IMR-90 (cell line): ENCODE results near the gene CKS1B. TPM values are rescaled to one million over a fixed set of nuclear protein-coding genes. Genes with fewer than 3 reads are reported as not detected.
A peak's percentile ranks its signal among the peaks of the same experiment; 100 is the strongest.

ENCODE experiments used
- ATAC-seq: fragments of 200-7000 bp; cut with Tn5 transposase; 2 replicates; pipeline ENCODE4 v1.9.1; 2020; ENCODE audit warnings: low read depth, mild to moderate bottlenecking, moderate library complexity
- BruUV-seq: library from RNA; stranded (reverse); fragments of 400-500 nt; replicated peaks from 2 replicates; lab custom pipeline; 2021; lab: Mats Ljungman, UMichigan
- CTCF ChIA-PET: fragments of 300-600 bp; formaldehyde crosslinking; extraction: SDS; loops from one replicate; lab custom pipeline; 2021; ENCODE audit warnings: antibody characterized with exemption; lab: Yijun Ruan, JAX
- POLR2A ChIA-PET: fragments of 300-600 bp; sonication (Branson Sonifier 250); formaldehyde crosslinking; loops from one replicate; lab custom pipeline; 2022; ENCODE audit warnings: antibody characterized with exemption; ENCODE audit not compliant: unreplicated experiment; lab: Charles Lee
- DNase-seq: peaks from one replicate; pipeline ENCODE4 v3.0.0; 2013
- H2AFZ ChIP-seq: replicated peaks from 2 replicates; pipeline ENCODE3; 2013; ENCODE audit warnings: low read length, mild to moderate bottlenecking; ENCODE audit not compliant: poor library complexity
- H2AK5ac ChIP-seq: 2 replicates; pipeline ENCODE4 v1.6.1; 2013; ENCODE audit warnings: low read depth, low read length, inconsistent platforms
- H2AK9ac ChIP-seq: replicated peaks from 2 replicates; pipeline ENCODE3; 2013; ENCODE audit warnings: mild to moderate bottlenecking, low read depth, low read length, moderate library complexity; ENCODE audit not compliant: poor library complexity
- H2BK120ac ChIP-seq: 2 replicates; pipeline ENCODE4 v1.6.1; 2013; ENCODE audit warnings: low read depth, low read length, inconsistent platforms
- H2BK15ac ChIP-seq: 3 replicates; pipeline ENCODE4 v1.6.1; 2013; ENCODE audit warnings: low read depth, low read length, inconsistent platforms
- H2BK20ac ChIP-seq: 2 replicates; pipeline ENCODE4 v1.6.1; 2013; ENCODE audit warnings: low read depth, mild to moderate bottlenecking, inconsistent platforms, low read length, moderate library complexity
- H2BK5ac ChIP-seq: 2 replicates; pipeline ENCODE4 v1.6.1; 2013; ENCODE audit warnings: mild to moderate bottlenecking, low read depth, low read length, inconsistent platforms; ENCODE audit not compliant: poor library complexity, severe bottlenecking
- H3K14ac ChIP-seq: replicated peaks from 2 replicates; pipeline ENCODE4 v1.6.1; 2013; ENCODE audit warnings: low read depth, low read length, inconsistent platforms
- H3K18ac ChIP-seq: 2 replicates; pipeline ENCODE4 v1.6.1; 2013; ENCODE audit warnings: low read depth, low read length, control low read depth
- H3K23ac ChIP-seq: 2 replicates; pipeline ENCODE4 v1.6.1; 2013; ENCODE audit warnings: low read depth, low read length, inconsistent platforms
- H3K27ac ChIP-seq: 2 replicates; pipeline ENCODE4 v1.5.1; 2013; ENCODE audit warnings: mild to moderate bottlenecking, control low read depth, low read length; ENCODE audit not compliant: insufficient read depth
- H3K27me3 ChIP-seq: 2 replicates; pipeline ENCODE4 v1.6.1; 2013; ENCODE audit warnings: low read length; ENCODE audit not compliant: control insufficient read depth, insufficient read depth
- H3K36me3 ChIP-seq: 2 replicates; pipeline ENCODE4 v1.6.1; 2013; ENCODE audit warnings: low read length, mixed read lengths; ENCODE audit not compliant: control insufficient read depth, insufficient read depth
- H3K4ac ChIP-seq: 2 replicates; pipeline ENCODE4 v1.6.1; 2013; ENCODE audit warnings: low read depth, low read length, inconsistent platforms
- H3K4me1 ChIP-seq: 2 replicates; pipeline ENCODE4 v1.6.1; 2013; ENCODE audit warnings: low read length, mixed read lengths; ENCODE audit not compliant: control insufficient read depth, insufficient read depth
- H3K4me2 ChIP-seq: 2 replicates; pipeline ENCODE4 v1.6.1; 2013; ENCODE audit warnings: low read depth, mild to moderate bottlenecking, control low read depth, low read length, moderate library complexity
- H3K4me3 ChIP-seq: 2 replicates; pipeline ENCODE4 v1.5.1; 2013; ENCODE audit warnings: low read depth, mild to moderate bottlenecking, control low read depth, low read length, moderate library complexity; ENCODE audit not compliant: insufficient read depth
- H3K56ac ChIP-seq: 2 replicates; pipeline ENCODE4 v1.6.1; 2013; ENCODE audit warnings: low read length, inconsistent platforms; ENCODE audit not compliant: insufficient read depth; ENCODE audit errors: extremely low read depth
- H3K79me1 ChIP-seq, 2 experiments: 2 replicates each; pipeline ENCODE4 v1.6.1; 2013; ENCODE audit warnings: low read length in 2 of 2, inconsistent platforms in 1 of 2, low read depth in 1 of 2
- H3K9ac ChIP-seq: 2 replicates; pipeline ENCODE4 v1.6.1; 2013; ENCODE audit warnings: low read depth, low read length, control low read depth
- H3K9me1 ChIP-seq: 2 replicates; pipeline ENCODE4 v1.6.1; 2013; ENCODE audit warnings: low read length, inconsistent platforms; ENCODE audit not compliant: insufficient read depth
- H3K9me3 ChIP-seq: 2 replicates; pipeline ENCODE4 v1.6.1; 2013; ENCODE audit warnings: low read length; ENCODE audit not compliant: control insufficient read depth, insufficient read depth
- H4K20me1 ChIP-seq: 2 replicates; pipeline ENCODE4 v1.6.1; 2013; ENCODE audit warnings: low read length, inconsistent platforms; ENCODE audit not compliant: insufficient read depth
- H4K5ac ChIP-seq: 2 replicates; pipeline ENCODE4 v1.6.1; 2013; ENCODE audit warnings: mild to moderate bottlenecking, low read depth, low read length, control low read depth
- H4K8ac ChIP-seq, 2 experiments: 2 replicates each; pipeline ENCODE4 v1.6.1; 2013; ENCODE audit warnings: low read depth in 2 of 2, low read length in 2 of 2, control low read depth in 1 of 2, inconsistent platforms in 1 of 2
- H4K91ac ChIP-seq: 2 replicates; pipeline ENCODE4 v1.6.1; 2013; ENCODE audit warnings: low read depth, low read length, inconsistent platforms; ENCODE audit not compliant: insufficient read depth
- CHD1 ChIP-seq: IDR thresholded peaks from 2 replicates; pipeline ENCODE4 v1.6.1; 2012; ENCODE audit warnings: low read depth, low read length, improper control_type of control experiment
- FOS ChIP-seq: fragments of 150-350 bp; IDR thresholded peaks from 2 replicates; pipeline ENCODE4 v1.6.1; 2016; ENCODE audit warnings: low read depth, low read length
- MXI1 ChIP-seq: IDR thresholded peaks from 2 replicates; pipeline ENCODE4 v1.6.1; 2012; ENCODE audit warnings: low read depth, mild to moderate bottlenecking, low read length, moderate library complexity, borderline replicate concordance
- RCOR1 ChIP-seq: IDR thresholded peaks from 2 replicates; pipeline ENCODE4 v1.6.1; 2012; ENCODE audit warnings: mild to moderate bottlenecking, low read length, improper control_type of control experiment; ENCODE audit not compliant: insufficient replicate concordance
- RFX5 ChIP-seq: IDR thresholded peaks from 2 replicates; pipeline ENCODE4 v1.8.0; 2012; ENCODE audit warnings: low read depth, mild to moderate bottlenecking, low read length, moderate library complexity
- WGBS, 2 experiments: methylation state at CpG; one replicate each; pipeline versions ENCODE4 v1.1.5 to v1.1.7; 2013; ENCODE audit warnings: missing lambda C conversion rate in 2 of 2; ENCODE audit not compliant: insufficient read length in 1 of 2; ENCODE audit errors: extremely low coverage in 2 of 2; 5-methylcytosine and 5-hydroxymethylcytosine counted together
- dilution Hi-C: fragments of 300-500 bp; cut with HindIII; formaldehyde crosslinking; loops from one replicate; pipeline ENCODE4 v1.14.3; 2018; ENCODE audit warnings: low sequenced_read_pairs; ENCODE audit not compliant: unreplicated experiment
- in situ Hi-C: fragments of 300-500 bp; cut with MboI; formaldehyde crosslinking; loops from 3 replicates; pipeline ENCODE4 v1.14.3; 2019; ENCODE audit warnings: low sequenced_read_pairs, inconsistent platforms, mixed read lengths
- intact Hi-C: fragments of 100-400 bp; cut with micrococcal nuclease; formaldehyde crosslinking; loops from 2 replicates; pipeline ENCODE4 v1.10.0; 2022
- polyA plus RNA-seq, 3 experiments: library from polyadenylated mRNA; depleted of rRNA; stranded (reverse); fragments of >200 nt; gene quantifications; 2 replicates each; pipeline ENCODE4 v1.2.3, GENCODE V29; 2012; ENCODE audit warnings: low replicate concordance in 1 of 3
- total RNA-seq: library from RNA; depleted of rRNA; stranded (reverse); fragments of >200 nt; gene quantifications from 2 replicates; pipeline ENCODE4 v1.2.3, GENCODE V29; 2012

The CKS1B gene
- total and polyA plus RNA-seq, 2 of the 4 experiments (the other 2 are of a cell fraction) = 140 to 195 TPM

DNA sequence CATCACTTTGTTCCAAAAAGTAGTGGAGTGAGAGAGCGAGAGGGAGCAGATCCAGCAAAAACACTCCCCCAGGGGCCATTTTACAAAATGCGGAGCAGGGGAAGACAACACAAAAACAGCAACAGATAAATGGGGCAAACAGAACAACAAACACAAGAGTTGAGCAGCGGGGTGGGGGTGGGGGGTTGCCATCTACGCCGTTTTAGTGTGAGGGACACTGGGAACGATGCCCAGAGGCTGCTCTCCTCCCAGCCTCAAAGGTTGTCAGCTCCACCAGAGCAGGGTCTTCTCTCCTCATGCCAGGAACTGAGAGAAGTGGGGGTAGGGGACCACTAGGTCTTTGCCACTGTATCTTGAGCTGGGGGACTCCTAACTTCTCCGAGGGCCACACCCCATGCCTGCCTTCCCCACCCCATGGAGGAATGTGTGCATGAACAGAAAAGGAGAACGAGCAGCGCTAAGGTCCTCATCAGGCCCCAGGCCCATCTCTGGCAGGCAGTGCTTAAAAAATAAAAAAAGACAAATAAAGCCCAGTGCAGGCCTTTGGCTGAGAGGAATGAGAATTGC is 17.3 kb upstream of the CKS1B start:
- Histone ChIP-seq H4K5ac (no peak overlapping the region), H3K9ac (no peak overlapping the region), H2BK5ac (no peak overlapping the region), H4K8ac (no peak overlapping the region; a peak in 2 of 4 replicates), H2BK15ac (no peak overlapping the region), H2AFZ (peak overlapping the region; percentile 5), H3K4me2 (no peak overlapping the region), H3K27me3 (no peaks in the 10 kb centered on the region), H3K79me1 (peaks cover 18 to 60% of the 10 kb centered on the region in 2 experiments; a peak in 3 of 4 replicates), H4K91ac (no peak overlapping the region), H3K18ac (no peak overlapping the region), H3K9me1 (peaks cover 9% of the 10 kb centered on the region), H3K23ac (no peak overlapping the region), H3K4ac (no peak overlapping the region), H2BK120ac (no peak overlapping the region), H3K4me3 (no peak overlapping the region), H3K9me3 (no peaks in the 10 kb centered on the region), H4K20me1 (peaks cover 17% of the 10 kb centered on the region), H3K36me3 (peaks cover 11% of the 10 kb centered on the region), H2AK9ac (no peak overlapping the region), H2AK5ac (peak overlapping the region; percentile 8; the same call in 1 of the 2 replicates), H3K4me1 (peaks cover 16% of the 10 kb centered on the region), H3K56ac (no peak overlapping the region), H3K27ac (no peak overlapping the region), H2BK20ac (no peak overlapping the region), H3K14ac (no peak overlapping the region)
- WGBS, 2 experiments = no CpG with 5 or more reads among the region's 9 CpGs
- TF ChIP-seq CHD1 (no peak), RCOR1 (no peak), FOS (no peak), RFX5 (no peak), MXI1 (no peak)
- in situ Hi-C loops (loop anchor here (10.0 kb wide), 1 partner anchor 98 kb away; the partner anchor contains the start of gene ADAM15), intact Hi-C loops (loop anchor here (5.0 kb wide), 1 partner anchor 105 kb away; the partner anchor contains the start of gene EFNA4), dilution Hi-C loops (no loop called here)
- ATAC-seq (no peak), DNase-seq (no peak)
- ChIA-PET POLR2A (interaction anchor here (0.6 kb wide), 1 partner anchor 28 kb away, joined by 11 read pairs; no protein-coding TSS in a partner anchor), CTCF (no interaction called here)
- no TSS peak for BruUV-seq
